HFFc6 (cell line): Measurements from ENCODE around the gene CENPP. TPM values are rescaled to one million over a fixed set of nuclear protein-coding genes. Genes with fewer than 3 reads are reported as not detected.
A peak's percentile ranks its signal among the peaks of the same experiment; 100 is the strongest.

Experiments
- DNase-seq: peaks from one replicate; pipeline ENCODE4 v3.0.0-alpha.2; 2018
- H3K27ac Mint-ChIP-seq: 2 replicates; pipeline ENCODE4 v1.8.0; 2020; ENCODE audit warnings: mild to moderate bottlenecking, mixed read lengths
- H3K27me3 Mint-ChIP-seq: 2 replicates; pipeline ENCODE4 v1.8.0; 2021; ENCODE audit warnings: mild to moderate bottlenecking, moderate library complexity, mixed read lengths; ENCODE audit not compliant: insufficient read depth
- H3K36me3 Mint-ChIP-seq: 2 replicates; pipeline ENCODE4 v1.8.0; 2021; ENCODE audit warnings: low read depth, mixed read lengths
- H3K4me1 Mint-ChIP-seq: 2 replicates; pipeline ENCODE4 v1.8.0; 2020; ENCODE audit warnings: low read depth, mixed read lengths
- H3K4me3 Mint-ChIP-seq: 2 replicates; pipeline ENCODE4 v1.8.0; 2020; ENCODE audit warnings: mild to moderate bottlenecking, moderate library complexity, mixed read lengths
- H3K9me3 Mint-ChIP-seq: 2 replicates; pipeline ENCODE4 v1.8.0; 2020; ENCODE audit warnings: mild to moderate bottlenecking, mixed read lengths
- CTCF ChIP-seq: fragments of 200-600 bp; sonication (generic); IDR thresholded peaks from 2 replicates; pipeline ENCODE4 v1.5.0; 2021; ENCODE audit warnings: antibody characterized with exemption, mild to moderate bottlenecking
- total RNA-seq, 6 experiments: library from RNA; stranded (reverse); fragmentation: NEBNext Ultra II Directional; extraction: Animal tissue kit (Norgen Biotek cat#: 25700); gene quantifications; 2 replicates in 1 of 6; 3 replicates in 5 of 6; pipeline ENCODE4 v1.2.3, GENCODE V29; 2021

The CENPP gene
- total RNA-seq, 6 experiments from 2014 or later = 3.0 to 7.0 (median 6.0) TPM

- Mint-ChIP-seq H3K36me3 (no peaks in the 10 kb centered on the region), H3K27ac (no peak overlapping the region)
Measured at GRCh38 chr9:92423612-92424011, 97.9 kb downstream of the CENPP start.

GRCh38 chr9:92424340-92424739 lies 98.6 kb downstream of the CENPP start, which contains the start of gene OMD:
Gene OMD, minus strand, starts transcription at chr9:92424471. Its CDS starts 6,913 bp downstream, at chr9:92417558.
- H3K4me1 Mint-ChIP-seq = peaks cover 33% of the 10 kb centered on the region
- no peak for TF ChIP-seq CTCF
- peak within 1 kb of the TSS; percentile 53 for H3K4me3 Mint-ChIP-seq
- no peaks in the 10 kb centered on the region for H3K36me3 Mint-ChIP-seq
- DNase-seq = no peak
- H3K27ac Mint-ChIP-seq = peak within 1 kb of the TSS; percentile 84
- no peaks in the 10 kb centered on the region; the same call in 1 of the 2 replicates for H3K27me3 Mint-ChIP-seq
- H3K9me3 Mint-ChIP-seq = no peaks in the 10 kb centered on the region

More at GRCh38 chr9:92423612-92424011, 97.9 kb downstream of the CENPP start:
- TF ChIP-seq CTCF = no peak
- H3K9me3 Mint-ChIP-seq = no peaks in the 10 kb centered on the region
- no peak for DNase-seq
- H3K4me1 Mint-ChIP-seq = peaks cover 33% of the 10 kb centered on the region
- no peaks in the 10 kb centered on the region; the same call in 1 of the 2 replicates for H3K27me3 Mint-ChIP-seq
- no peak overlapping the region for H3K4me3 Mint-ChIP-seq

GRCh38 chr9:92425474-92425873 lies 99.7 kb downstream of the CENPP start:
- peak overlapping the region; percentile 20; the same call in 1 of the 2 replicates for H3K4me3 Mint-ChIP-seq
- peak overlapping the region; percentile 84 for H3K27ac Mint-ChIP-seq

GRCh38 chr9:92426501-92427145 lies 100.9 kb downstream of the CENPP start:
- no peak for DNase-seq
- no peak for TF ChIP-seq CTCF
- H3K36me3 Mint-ChIP-seq = no peaks in the 10 kb centered on the region; the same call in 1 of the 2 replicates
- H3K27ac Mint-ChIP-seq = no peak overlapping the region
- H3K27me3 Mint-ChIP-seq = no peaks in the 10 kb centered on the region; the same call in 1 of the 2 replicates
- H3K4me1 Mint-ChIP-seq = peaks cover 33% of the 10 kb centered on the region
- H3K4me3 Mint-ChIP-seq = no peak overlapping the region
- no peaks in the 10 kb centered on the region for H3K9me3 Mint-ChIP-seq

More at GRCh38 chr9:92425474-92425873, 99.7 kb downstream of the CENPP start:
- H3K36me3 Mint-ChIP-seq = no peaks in the 10 kb centered on the region; the same call in 1 of the 2 replicates
- DNase-seq = peak; percentile 17
- no peak for TF ChIP-seq CTCF
- no peaks in the 10 kb centered on the region; the same call in 1 of the 2 replicates for H3K27me3 Mint-ChIP-seq
- peaks cover 33% of the 10 kb centered on the region for H3K4me1 Mint-ChIP-seq
- no peaks in the 10 kb centered on the region for H3K9me3 Mint-ChIP-seq

- Mint-ChIP-seq H3K27ac (no peak overlapping the region), H3K4me3 (no peak overlapping the region), H3K4me1 (peaks cover 19% of the 10 kb centered on the region), H3K27me3 (no peaks in the 10 kb centered on the region; the same call in 1 of the 2 replicates), H3K9me3 (no peaks in the 10 kb centered on the region), H3K36me3 (no peaks in the 10 kb centered on the region; the same call in 1 of the 2 replicates)
- DNase-seq = no peak
- TF ChIP-seq CTCF = no peak
Measured at GRCh38 chr9:92429836-92430235, 104.1 kb downstream of the CENPP start.
